Measurements from ENCODE around the gene KRIT1. TPM values are rescaled to one million over a fixed set of nuclear protein-coding genes. Genes with fewer than 3 reads are reported as not detected.

KRIT1 gene
- total RNA-seq, 1 experiment from 2014 or later, result 71.3 TPM

GRCh38 chr7:92155108-92155739, 90.5 kb downstream of the KRIT1 start:
- DNase-seq (ENCODE audit: low read depth), result no peak

- DNase-seq (ENCODE audit: low read depth), result no peak
These were observed 95.2 kb downstream of the KRIT1 start for GRCh38 chr7:92150450-92151017.

GRCh38 chr7:92149736-92150239, 95.9 kb downstream of the KRIT1 start:
- DNase-seq (ENCODE audit: low read depth), result no peak

Other genes with a start within 250 kb of the KRIT1 start
- 68.6 and 72.5 TPM in 2 replicates for gene CYP51A1, start 111.4 kb downstream of the KRIT1 start, total RNA-seq (2014; rRNA removed)
- 0.06 TPM in 1 of 2 replicates, not detected in the other for gene LRRD1, start 66.8 kb downstream of the KRIT1 start, total RNA-seq (2014; rRNA removed)
- gene ANKIB1, start 60 bp upstream of the KRIT1 start, total RNA-seq (2014; rRNA removed), result 41.6 and 42.9 TPM in 2 replicates
- 24.1 and 29.5 TPM in 2 replicates for gene GATAD1, start 201.6 kb upstream of the KRIT1 start, total RNA-seq (2014; rRNA removed)
- not detected in 2 replicates for gene ERVW-1, start 232.0 kb upstream of the KRIT1 start, total RNA-seq (2014; rRNA removed)

Data from LHCN-M2 (cell line).